Stromal cell of bone marrow (primary cell): ENCODE results near the gene STAU1.
"Not testable (repeated sequence)": the region's sequence is repeated elsewhere in the genome, so short reads cannot be mapped to it uniquely, and the experiment has no call there.

Experiments used
- DNase-seq: peaks from one replicate; pipeline ENCODE4 v3.0.0-alpha.2; 2012; ENCODE audit warnings: low read depth

Gene STAU1

DNA sequence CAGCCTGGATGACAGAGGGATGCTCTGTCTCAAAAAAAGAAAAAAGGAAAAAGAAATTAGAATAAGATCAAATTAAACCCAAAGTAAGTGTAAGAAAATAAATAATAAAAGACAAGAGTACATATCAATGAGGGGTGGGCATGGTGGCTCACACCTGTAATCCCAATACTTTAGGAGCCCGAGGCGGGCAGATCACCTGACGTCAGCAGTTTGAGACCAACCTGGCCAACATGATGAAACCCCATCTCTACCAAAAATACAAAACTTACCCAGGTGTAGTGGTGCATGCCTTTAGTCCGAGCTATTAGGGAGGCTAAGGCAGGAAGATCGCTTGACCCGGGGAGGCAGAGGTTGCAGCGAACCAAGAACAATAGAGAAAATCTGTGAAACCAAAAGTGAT, 14.9 kb upstream of the STAU1 start:
- DNase-seq: no peak

DNA sequence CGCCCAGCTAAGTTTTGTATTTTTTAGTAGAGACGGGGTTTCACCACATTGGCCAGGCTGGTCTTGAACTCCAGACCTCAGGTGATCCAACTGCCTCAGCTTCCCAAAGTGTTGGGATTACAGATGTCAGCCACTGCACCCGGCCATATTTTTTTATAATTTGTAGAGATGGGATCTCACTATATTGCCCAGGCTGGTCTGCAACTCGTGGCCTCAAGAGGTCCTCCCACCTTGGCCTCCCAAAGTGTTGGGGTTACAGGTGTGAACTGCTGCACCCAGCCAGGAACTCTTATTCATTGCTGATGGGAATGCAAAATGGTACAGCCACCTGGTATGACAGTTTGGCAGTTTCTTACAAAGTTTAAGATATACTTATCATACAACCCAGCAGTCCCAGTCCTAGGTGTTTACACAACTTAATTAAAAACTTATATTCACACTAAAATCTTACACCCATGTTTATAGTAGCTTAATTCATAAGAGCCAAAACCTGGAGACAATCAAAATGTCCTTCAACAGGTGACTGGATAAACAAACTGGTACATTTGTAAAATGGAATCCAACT, 11.7 kb upstream of the STAU1 start:
- no peak for DNase-seq

DNA sequence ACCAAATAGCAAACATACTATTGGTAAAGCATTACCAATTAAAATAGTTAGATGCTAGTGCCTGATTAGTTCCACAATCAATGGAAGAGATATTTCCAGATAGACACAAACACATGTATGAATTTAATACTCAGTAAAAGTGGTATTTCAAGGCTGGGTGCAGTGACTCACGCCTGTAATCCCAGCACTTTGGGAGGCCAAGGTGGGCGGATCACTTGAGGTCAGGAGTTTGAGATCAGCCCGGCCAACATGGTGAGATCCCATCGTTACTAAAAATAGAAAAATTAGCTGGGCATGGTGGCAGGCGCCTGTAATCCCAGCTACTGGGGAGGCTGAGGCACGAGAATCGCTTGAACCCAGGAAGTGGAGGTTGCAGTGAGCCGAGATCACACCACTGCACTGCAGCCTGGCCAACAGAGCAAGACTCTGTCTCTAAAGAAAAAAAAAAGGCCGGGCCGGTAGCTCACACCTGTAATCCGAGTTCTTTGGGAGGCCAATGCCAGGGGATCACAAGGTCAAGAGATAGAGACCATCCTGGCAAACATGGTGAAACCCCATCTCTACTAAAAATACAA, 4.9 kb upstream of the STAU1 start:
- DNase-seq: not testable (repeated sequence)

DNA sequence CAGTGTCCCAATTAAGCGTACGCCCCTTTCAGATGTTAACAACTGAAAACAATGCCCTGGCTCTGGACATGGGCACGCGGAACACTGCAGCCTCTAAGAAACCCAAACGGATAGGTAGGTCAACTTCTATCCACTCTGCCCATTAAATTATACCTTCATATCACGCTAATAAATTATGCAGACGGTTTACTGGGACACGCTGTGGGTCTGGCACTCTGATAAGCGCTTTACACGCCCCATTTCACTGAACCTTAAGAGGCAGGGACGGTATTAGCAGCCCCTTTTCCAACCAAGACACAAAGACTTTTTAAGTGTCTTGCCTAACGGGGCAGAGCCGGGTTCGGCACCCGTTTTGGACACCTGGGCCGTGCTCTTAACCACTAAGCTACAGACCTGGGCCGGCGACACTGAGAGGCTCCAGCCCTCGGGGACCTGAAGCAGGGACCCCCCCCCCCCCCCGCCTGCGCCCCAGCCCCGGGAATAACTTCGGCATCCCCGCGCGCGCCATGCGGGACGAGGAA, 744 bp downstream of the STAU1 start:
- no peak for DNase-seq

DNA sequence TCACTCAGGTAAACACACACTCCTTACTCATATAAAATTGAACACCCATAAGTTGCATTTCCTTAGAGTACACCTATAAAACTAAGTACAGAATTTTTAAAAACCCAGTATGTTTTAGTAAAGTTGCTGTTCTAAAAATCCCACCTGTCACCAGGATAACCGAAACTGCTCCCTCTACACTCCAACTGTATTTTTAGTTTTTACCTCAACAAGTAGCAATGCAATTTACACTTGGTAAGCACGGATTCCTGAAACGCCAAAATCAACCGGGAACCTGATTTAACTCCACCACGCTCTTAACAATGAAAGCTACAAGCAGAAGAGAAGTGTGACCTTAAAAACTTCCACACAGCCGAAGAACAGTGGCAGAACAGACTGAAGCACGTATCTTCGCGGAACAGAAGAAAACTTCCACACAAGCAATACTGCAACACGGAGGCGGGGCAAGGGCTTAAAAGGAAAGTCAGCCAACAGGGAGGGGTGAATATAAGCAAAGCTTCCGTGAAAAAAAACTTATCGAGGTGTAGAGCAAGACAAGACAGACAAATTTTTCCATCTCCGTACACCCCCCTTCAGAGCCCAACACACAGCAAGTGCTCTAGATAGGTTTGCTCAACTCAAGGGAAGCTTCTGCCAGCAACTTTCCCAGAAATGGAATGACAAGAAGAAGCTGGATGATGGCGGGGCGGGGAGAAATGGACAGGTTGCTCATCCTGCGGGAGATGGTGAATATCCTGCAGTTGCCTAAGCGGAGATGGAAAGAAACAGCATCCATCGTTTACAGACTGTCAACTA, 1.4 kb downstream of the STAU1 start:
- peak; percentile 45 for DNase-seq

DNA sequence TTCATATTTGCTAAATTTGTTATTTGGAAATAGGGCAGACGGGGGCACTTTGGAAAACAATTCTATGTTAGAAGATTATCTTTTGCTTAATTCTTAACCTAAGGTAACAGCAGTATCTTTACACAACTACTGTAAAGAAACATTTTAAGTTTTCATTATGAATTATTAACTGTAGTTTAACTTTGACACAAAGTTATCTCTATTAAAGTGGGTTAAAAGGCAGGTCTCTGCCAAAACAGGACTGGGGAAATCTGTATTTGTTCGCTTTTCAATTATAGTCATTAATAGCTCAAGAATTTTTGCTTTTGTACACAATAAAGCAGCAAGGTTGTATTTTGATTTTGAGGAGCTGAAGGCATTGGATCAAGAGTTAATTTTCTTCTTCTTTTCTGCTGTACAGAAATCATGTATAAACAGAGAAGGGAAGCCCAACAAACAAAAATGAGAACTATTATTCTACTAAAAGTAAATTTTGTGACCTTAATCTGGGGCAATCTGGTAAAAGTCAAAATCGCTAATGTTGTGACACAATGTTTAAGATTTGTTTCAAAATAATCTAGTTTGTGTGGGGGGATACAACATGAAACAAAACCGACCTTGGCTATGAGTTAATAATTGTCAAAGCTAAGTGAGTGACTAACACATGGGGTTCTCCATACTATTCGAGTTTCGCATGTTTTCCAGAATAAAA, 2.9 kb downstream of the STAU1 start:
- no peak for DNase-seq

DNA sequence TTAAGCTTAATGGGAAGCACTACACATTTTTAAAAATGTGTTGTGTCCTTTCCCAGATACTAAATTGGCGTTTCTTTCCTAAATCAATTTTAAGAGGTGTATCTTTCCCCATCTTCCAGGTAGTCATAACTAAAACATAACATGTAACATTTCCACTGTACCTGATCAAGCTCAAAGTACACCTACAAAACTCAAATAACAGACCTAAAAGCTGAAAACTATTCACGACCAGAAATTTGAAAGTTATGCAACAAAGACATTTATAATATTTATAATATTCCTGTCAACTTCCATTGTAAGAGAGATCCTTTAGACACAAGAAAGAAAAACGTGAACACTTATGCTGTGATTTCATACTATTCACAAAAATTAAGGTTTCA, 3.5 kb downstream of the STAU1 start:
- DNase-seq: no peak

DNA sequence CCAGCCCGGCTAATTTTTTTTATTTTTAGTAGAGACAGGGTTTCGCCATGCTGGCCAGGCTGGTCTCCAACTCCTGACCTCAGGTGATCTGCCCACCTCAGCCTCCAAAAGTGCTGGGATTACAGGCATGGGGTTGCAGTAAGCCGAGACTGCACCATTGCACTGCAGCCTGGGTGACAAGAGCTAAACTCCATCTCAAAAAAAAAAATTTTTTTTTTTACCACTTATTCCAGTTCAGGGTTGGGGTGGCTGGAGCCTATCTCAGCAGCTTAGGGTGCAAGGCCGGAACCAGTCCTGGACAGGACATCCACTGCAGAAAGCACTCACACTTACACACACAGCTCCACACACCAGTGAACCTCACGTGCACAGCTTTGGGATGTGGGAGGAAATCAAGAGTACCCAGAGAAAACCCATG, 4.0 kb downstream of the STAU1 start:
- DNase-seq: not testable (repeated sequence)

DNA sequence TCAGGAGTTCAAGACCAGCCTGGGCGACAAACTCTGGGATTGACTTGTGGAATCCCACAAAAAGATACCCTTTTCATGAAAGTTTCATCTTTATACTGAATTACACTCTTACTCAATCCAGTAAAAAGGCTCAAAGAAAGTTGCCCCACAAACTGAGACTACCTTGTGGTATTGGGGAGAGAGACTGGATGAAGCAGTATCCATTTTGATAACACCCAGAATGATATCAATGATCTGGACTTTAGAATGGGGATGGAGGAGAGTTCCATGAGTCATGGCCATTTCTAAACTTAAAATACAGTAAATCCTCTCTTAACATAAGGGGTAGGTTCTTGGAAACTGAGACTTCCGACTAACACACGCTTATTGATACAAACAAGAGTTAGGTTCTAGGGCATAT, 4.7 kb downstream of the STAU1 start:
- no peak for DNase-seq

DNA sequence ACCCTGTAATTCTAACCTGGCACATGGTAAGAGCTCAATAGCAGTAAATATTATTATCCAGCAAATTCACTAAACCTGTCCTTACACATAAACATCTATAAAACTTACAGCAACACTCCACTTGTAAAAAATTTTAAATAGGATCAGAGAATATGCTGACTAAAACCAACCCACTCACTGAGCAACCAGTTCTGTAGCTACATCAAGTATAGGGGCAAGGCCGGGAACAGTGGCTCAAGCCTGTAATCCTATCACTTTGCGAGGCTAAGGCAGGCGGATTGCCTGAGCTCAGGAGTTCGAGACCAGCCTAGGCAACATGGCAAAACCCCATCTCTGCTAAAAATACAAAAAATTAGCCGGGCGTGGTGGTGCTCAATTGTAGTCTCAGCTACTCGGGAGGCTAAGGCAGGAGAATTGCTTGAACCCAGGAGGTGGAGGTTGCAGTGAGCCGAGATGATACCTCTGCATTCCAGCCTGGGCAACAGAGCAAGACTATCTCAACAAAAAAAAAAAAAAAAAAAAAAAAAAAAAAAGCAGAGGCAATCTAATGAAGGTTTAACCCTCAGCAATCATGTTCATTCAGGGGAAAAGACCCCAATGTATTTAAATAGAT, 6.8 kb downstream of the STAU1 start:
- no peak for DNase-seq

DNA sequence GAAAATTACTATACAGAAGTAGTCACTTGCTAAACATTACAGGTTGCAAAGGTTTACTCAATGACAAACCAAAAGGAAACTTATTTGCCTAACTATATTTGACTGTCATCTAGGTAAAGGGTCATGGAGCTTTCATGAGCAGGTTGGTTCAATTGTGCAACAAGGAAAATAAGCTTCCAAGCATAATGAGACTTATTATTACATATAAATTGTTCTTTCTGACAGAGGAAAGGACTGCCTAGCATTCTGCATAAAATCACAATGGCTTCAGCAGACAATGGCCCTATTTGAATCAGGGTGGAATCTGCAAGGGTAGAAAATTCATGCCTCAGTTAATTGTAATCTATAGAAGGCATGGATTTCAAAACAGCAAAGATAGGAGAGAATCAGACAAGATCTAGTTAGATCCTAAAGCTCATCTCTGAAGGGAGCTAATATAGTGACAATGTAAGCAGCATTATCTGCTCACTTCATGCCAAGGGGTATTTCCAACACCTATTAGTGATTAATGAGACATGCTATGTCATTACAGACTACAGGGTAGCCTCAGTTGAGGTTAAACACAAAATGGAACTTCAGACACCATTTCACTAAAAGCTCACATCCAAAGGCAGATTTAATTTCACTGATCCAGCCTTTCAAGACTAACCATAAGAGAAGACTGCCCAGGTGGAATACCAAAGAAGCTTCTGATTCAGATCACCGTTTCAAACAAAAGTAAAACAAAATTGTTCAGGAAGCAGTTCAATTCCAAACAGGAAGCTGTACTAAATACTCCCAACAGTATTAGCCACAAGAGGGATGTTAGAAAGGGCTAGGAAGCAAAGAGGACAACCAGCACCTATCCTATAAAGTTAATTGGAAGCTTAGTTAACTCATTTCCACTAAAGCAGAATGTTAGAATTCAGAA, 8.5 kb downstream of the STAU1 start:
- DNase-seq: no peak

DNA sequence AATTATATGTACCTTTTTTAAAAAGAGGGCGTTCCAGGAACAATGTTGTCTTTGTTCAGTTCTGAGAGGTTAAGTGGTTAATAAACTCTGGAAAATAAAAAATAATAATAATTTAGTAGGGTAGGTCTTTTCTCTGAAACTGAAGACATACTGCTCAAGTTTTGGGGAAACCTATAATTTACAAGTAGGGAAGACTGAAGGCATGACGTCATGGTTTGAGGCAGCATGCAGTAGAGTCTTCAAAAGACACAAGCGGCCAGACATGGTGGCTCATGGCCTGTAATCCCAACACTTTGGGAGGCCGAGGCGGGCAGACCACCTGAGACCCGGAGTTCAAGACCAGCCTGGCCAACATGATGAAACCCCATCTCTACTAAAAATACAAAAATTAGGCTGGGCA, 14.0 kb downstream of the STAU1 start:
- no peak for DNase-seq

DNA sequence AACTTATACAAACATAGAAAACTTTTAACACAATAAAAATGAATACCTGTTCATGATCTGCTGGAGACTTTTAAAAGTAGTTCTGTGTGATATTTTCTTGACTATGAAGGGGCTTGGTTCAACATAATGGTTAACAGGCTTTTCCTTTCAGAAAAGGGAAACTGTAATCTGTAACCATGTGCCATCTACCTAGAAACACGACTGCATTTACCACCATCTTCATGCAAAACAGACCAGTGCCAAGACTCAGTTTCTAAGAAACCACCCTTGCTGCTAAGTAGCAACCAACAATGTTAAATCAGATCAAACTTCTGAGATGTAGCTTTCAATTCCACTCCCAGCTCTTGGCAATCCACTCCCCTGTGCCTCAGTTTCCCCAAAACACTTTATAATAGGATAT, 15.7 kb downstream of the STAU1 start:
- no peak for DNase-seq

DNA sequence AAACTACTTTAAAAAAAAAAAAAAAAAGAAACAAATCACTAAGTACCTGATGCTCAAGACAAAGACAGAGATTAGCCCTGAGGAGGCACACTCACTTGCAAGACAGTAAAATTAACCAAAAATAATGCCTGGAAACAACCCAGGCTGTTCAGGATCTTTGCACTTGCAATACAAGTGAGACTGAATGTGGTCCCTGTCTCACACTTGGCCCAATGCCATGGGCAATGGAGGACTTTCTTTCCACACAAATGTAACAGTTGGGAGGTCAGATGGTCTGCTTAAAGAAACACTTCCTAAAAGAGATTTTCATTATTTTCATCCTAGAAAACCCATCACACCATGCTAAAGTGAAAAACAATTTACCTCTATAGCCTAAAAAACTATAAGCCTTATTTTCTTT, 16.2 kb downstream of the STAU1 start:
- DNase-seq: no peak

DNA sequence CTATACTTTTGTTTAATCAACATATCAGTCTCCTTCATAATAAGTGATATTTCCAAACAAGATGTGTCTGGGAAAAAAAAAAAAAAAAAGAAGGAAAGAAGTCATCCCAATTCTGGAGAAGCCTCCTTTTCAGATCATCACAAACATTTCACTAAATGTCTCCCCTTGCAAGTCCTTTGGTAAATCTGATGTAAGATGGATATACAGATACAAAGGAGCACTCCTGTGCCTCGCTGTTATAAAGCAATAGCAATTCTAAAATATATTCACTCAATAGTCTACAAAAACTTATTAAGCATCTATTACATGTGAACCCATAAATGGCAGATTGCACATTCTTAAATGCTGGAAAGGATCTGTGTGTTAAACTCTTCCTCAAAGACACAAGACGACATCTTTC, 17.4 kb downstream of the STAU1 start:
- no peak for DNase-seq

DNA sequence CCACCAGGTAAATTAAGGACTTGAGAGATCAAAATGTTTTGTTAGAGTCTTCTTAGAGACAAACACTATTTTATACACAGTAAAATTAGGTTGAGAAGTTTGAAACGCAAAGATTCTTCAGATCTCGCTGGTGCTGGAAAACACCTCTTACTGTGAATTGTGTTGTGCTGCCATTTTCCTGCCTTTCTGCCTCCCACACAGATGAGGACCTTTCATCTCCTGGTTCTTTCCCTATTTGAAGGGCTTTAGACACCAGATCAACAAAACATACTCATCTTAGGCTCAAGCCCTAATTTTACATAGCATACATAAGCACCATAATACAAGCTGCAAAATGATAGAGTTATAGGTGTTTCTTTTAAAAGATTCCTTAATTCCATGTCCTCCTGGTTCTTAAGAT, 18.6 kb downstream of the STAU1 start:
- DNase-seq: no peak

DNA sequence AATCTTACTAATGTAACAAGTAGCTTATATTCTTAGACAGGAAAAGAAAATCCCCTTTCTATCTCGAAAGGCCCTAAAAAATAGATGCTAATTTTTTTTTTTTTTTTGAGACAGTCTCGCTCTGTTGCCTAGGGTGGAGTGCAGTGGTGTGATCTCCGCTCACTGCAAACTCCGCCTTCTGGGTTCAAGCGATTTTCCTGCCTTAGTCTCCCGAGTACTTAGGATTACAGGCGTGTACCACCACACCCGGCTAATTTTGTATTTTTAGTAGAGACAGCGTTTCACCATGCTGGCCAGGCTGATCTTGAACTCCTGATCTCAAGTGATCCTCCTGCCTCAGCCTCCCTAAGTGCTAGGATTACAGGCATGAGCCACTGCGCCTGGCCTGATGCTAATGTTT, 19.3 kb downstream of the STAU1 start:
- DNase-seq: not testable (repeated sequence)

DNA sequence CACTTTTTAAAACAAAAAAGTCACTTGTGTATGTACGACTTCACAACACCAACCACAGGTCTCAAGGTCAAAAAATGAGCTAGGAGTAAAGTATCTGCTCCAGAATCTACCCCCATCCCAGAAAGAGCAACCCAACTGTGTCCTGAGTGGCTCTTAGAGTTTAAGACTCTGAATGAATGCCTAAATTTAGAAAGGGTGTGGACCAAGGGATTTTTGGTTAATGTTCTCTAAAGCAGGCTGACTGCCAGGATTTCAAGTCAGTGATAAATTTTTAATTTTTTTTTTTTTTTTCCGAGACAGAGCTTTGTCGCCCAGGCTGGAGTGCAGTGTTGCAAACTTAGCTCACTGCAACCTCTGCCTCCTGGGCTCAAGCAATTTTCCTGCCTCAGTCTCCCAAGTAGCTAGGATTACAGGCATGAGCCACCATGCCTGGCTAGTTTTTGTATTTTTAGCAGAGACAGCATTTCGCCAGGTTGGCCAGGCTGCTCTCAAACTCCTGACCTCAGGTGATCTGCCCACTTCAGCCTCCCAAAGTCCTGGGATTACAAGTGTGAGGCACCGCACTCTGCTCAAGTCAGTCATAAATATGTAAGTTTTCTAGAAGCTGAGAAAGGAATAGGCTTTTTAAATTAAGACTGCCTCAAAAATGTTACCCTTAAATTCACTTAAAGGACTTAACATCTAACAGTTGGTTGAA, 20.2 kb downstream of the STAU1 start:
- DNase-seq: peak; percentile 54

DNA sequence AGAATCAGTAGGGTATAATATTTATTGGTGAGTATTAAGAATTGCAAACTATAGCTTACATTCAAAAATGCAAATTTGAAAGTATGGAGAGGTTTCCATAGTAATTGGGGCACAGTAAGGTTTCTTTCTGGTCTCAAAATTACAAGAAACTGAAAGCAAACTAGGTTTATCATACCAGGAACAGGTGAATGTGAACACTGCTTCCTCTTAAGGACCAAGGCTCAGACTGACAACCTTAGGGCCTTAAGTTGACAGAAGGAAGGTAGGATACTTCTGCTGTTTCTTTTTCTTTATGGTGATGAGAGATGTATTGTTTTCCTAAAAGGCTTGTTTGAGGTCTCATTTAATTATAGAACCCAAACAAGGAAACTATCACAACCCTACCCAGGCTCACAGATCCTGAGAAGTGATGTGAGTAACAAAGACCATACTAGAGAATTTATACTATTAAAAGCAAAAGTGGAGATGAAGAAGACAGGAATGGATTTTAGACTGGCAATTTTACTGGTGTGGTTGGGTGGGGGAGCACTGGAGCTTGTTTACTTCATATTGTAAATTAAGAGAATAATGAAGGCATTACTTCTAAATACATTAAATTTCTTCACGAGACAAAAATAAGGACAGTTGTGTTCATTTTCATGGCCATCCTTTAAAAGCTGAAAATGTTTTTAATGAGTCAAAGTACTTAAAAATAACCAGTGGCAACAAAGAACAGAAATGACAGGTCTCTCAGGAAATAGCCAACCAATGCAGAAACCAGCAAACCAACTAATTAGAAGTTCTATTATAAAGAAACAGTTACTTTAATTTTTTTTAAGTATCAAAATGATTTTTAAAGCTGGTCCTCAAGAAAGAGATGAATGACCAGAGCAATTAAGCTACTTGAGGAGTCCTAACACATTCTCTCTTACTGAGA, 21.3 kb downstream of the STAU1 start:
- DNase-seq: no peak

DNA sequence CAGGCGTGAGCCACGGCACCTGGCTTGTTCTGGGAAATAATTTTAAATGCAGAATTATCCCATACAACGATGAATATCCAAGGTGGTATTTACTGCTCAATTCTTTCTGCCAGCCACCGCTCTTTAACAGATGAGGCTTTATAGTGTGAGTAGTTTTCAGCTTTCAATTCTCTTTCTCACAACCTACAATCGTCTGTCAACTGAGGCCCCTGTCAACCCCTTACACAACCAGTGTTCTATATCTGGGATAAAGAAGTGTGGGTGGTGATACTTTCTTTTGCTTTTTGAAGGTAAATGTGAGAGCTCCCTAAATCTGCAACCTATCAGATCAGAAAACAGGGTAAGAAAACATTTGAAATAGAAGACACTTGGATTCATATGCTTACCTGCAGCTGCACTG, 22.5 kb downstream of the STAU1 start:
- no peak for DNase-seq
